Testis (tissue), 2 donors: ENCODE data around the gene ELFN1.

ENCODE experiments used
- POLR2A ChIP-seq: fragments of 450-650 bp; IDR thresholded peaks from one replicate; pipeline ENCODE4 v1.6.1; 2017; ENCODE audit warnings: antibody characterized with exemption, mild to moderate bottlenecking, moderate library complexity
- TF ChIP-seq, protein P1 (sequence below), 3 experiments: fragments of 450-650 bp in 2 of 3; fragments of 200-600 bp in 1 of 3; sonication (generic) in 1 of 3; IDR thresholded peaks; one replicate each; pipeline ENCODE4 v1.5.1; 2016 to 2019; ENCODE audit warnings: antibody characterized with exemption in 3 of 3, mild to moderate bottlenecking in 2 of 3, moderate library complexity in 1 of 3

DNA sequence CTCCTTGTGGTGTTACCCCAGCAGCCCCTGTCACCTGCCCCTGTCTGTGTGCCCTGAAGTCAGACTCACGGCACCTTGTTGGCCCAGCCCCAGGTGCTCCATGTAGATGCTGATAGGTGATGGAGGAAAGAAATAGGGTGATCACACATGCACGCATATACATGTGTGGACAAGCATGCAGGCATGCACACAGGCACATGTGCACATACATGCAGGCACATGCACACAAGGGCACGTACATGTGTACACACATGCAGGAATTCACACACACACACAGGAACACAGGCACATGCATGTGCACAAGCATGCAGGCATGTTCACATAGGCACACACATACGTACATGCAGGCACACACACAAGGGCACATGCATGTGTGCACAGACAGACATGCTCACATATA, 16.6 kb upstream of the ELFN1 start:
- no peak for TF ChIP-seq POLR2A
- TF ChIP-seq, protein P1, sequence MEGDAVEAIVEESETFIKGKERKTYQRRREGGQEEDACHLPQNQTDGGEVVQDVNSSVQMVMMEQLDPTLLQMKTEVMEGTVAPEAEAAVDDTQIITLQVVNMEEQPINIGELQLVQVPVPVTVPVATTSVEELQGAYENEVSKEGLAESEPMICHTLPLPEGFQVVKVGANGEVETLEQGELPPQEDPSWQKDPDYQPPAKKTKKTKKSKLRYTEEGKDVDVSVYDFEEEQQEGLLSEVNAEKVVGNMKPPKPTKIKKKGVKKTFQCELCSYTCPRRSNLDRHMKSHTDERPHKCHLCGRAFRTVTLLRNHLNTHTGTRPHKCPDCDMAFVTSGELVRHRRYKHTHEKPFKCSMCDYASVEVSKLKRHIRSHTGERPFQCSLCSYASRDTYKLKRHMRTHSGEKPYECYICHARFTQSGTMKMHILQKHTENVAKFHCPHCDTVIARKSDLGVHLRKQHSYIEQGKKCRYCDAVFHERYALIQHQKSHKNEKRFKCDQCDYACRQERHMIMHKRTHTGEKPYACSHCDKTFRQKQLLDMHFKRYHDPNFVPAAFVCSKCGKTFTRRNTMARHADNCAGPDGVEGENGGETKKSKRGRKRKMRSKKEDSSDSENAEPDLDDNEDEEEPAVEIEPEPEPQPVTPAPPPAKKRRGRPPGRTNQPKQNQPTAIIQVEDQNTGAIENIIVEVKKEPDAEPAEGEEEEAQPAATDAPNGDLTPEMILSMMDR (IDR thresholded peaks at IDR 0.05), result no peak
